ENCODE results near the gene ZBTB7B.
"Not testable (repeated sequence)": the region's sequence is repeated elsewhere in the genome, so short reads cannot be mapped to it uniquely, and the experiment has no call there.

ZBTB7B gene

GRCh38 chr1:154968731-154969130, 33.9 kb upstream of the ZBTB7B start:
- DNase-seq (ENCODE audit: low spot score): no peak

GRCh38 chr1:154969246-154969645, 33.4 kb upstream of the ZBTB7B start:
- DNase-seq (ENCODE audit: low spot score): no peak

DNA sequence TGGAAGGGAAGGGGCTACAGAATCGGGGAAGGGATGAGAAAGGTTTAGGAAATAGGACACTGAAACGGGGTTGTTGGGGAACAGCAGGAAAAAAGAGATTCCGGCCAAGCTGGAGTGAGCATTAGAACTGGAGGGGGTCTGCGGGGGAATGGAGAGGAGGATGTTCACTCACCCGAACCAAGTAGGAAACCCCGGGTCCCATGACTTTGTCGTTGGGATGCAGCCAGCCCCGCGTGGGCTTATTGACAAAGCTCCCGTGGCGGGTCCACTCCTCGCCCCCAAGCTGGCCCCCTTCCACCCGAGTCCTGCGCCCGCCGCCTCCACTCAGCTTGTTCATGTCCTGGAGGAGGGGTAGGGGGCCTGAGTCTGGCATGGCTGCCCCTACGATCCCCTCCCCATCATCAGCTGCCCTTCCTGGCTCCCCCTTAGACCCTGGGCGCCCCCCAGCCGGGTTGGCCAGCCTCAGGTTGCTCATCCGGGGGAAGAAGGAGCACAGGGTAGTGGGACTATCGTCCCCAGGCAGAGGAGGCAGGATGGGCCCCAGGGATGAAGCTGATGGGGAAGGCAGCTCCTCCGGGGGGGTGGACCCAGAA, 32.6 kb upstream of the ZBTB7B start:
- DNase-seq (ENCODE audit: low spot score): no peak

DNA sequence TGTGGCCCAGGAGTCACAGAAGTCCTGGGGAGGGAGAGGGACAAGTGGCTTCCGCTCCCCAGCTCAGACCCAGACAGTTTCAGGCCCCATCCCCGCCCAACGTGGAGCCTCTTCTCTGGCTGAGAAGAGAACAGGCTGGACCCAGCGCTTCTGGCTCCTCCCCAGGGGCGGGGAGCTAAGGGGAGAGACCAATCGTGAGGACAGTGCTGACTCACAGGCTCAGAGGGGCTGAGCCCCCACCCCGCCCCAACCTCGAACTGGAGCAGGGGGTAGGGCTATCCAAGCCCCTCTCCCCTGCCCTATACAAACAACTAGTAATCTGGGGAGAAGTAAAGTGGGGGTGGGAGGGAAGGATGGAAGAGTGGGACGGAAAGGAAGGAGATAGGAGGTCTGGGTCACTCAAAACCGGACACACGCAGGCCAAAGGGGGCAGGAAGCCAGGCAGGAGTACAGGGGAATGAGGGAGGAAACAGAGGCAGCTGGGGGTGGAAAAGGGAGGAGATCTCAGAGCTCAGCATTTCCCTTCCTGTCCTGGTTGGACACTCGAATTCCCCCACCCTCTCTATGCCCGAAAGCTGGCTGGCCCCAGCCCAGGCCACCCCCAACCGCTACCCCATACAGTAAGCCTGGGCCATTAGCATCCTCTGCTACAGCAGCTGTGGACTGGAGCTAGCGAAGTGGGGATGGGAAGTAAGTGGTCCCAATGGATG, 31.8 kb upstream of the ZBTB7B start, which contains the start of gene SHC1:
SHC1 (minus strand) TSS at position 117 of the 710 bp plus-strand sequence. CDS start 221 bp downstream, outside the sequence.
- peak; percentile 96 for DNase-seq (ENCODE audit: low spot score)

DNA sequence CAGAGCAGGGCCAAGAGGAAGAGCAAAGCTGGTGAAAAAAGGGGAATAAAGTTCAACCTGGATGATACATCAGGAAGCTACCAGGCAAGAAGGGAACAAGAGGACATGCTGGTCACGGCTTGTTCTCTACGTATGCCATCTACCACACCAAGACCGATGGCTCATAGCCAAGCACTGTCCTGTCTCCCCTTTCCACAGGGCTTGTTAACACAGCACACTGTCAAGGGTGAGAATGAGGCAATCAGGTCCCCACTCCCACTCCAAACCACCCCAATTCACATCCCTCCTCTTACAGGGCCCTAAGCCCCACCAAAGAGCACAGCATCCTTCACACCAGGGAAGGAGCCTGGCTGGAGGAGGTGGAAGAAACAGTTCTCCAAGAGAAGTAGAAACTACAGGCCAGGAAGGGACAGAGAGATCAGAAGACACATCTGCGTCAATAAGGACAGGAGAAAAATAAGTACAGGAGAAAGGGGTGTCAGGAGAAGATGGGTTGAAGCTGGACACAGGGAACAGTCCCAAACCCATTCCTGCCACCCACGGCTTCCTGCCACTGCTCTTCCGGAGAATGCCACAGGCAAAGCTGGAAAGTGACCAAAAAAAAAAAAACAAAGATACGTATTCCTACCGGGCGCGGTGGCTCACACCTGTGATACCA, 31.1 kb upstream of the ZBTB7B start:
- no peak for DNase-seq (ENCODE audit: low spot score)

GRCh38 chr1:154972213-154972516, 30.4 kb upstream of the ZBTB7B start:
- DNase-seq (ENCODE audit: low spot score): no peak

GRCh38 chr1:154972517-154973343, 29.9 kb upstream of the ZBTB7B start:
- peak; percentile 87 for DNase-seq (ENCODE audit: low spot score)

DNA sequence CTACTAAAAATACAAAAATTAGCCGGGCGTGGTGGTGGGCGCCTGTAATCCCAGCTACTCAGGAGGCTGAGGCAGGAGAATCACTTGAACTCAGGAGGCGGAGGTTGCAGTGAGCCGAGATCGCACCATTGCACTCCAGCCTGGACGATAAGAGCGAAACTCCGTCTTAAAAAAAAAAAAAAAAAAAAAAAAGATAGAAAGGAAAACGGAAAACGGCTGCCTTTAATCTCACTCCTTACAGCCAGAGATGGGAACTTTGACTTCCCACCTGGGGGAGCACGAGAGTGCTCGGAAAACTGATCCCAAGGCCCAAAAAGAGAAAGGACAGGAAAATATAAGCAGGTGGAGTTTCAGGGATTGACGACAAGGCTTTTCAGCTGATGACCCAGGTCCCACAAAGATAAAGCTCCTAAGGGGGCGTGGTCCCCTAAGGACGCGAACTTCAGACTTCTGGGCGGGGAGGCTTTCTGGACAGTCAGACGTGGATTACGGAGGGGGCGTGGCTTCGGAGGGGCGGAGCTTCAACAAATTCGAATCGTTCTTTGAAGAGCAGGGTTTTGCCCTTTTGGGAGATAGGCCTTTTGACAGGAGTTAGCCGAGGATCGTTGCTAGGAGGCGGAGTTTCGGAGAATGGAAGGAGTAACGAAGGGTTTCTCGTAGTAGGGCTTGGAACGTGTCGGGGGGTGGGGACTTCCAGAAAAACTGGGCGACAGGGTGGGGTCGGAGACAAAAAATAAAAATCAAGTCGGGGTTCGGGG, 29.1 kb upstream of the ZBTB7B start:
- peak; percentile 87 for DNase-seq (ENCODE audit: low spot score)

GRCh38 chr1:154974102-154974807, 28.3 kb upstream of the ZBTB7B start, which contains the start of gene CKS1B:
TSS of gene CKS1B (plus strand) at chr1:154974681. CDS start at chr1:154974746, 65 bp downstream.
- DNase-seq (ENCODE audit: low spot score): peak; percentile 98

DNA sequence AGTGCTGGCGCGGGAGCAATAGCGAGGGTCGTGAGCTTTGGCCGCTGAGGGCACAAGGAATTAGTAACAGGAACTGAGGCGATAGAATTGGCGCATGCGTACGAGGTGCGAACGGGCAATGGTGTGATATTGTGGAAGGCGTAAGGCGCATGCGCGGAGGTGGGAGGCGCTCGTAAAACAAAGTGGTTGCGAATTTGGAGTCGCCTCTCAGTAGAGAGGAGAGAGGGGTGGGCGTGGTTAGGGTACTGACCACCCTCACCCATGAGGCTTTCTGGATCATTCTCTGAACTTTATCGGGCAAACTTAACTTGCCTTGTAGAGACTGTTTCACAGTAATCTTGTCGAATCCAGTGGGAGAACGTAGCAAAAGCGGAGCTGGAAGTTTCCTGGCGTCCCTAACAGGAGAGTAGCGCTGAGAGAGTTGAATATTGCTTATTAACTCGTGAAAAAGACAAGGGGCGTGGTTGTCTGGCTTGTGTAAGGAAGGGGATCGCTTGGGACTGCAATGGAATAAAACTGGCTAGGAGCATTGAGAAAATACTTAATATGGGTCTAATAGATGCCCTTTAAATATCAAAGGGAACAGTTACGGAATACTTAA, 27.7 kb upstream of the ZBTB7B start:
- DNase-seq (ENCODE audit: low spot score): peak; percentile 92

DNA sequence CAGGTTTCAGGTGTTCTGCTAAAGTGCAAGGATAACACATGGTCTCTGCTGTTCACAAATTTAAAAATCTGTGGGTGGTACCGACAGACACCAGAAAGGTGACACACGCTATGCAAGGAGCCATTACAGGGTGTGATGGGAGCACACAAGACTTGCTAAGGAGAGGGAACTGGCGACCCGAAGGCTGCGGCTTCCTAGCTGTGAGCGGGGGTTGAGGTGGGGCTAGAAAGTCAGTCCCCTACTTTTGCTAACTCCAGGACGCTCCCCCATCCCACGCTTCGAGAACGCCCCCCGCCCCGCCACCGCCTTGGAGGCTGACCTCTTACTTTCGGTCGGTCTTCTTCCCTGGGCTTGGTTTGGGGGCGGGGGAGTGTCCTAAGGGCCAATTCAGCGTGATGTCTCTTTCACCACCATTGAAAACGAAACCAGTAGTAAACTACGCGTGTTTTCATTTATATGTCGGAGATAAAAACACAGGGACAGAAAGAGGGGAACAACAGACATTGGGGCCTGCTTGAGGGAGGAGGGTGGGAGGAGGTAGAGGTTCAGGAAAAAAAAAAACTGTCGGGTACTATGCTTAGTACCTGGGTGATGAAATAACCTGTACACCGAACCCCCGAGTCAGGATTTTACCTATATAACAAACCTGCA, 27.1 kb upstream of the ZBTB7B start:
- no peak for DNase-seq (ENCODE audit: low spot score)

- not testable (repeated sequence) for DNase-seq (ENCODE audit: low spot score)
These were observed 24.8 kb upstream of the ZBTB7B start for GRCh38 chr1:154977762-154978161.

- DNase-seq (ENCODE audit: low spot score): no peak
These were observed 24.2 kb upstream of the ZBTB7B start for GRCh38 chr1:154978360-154978759.

DNA sequence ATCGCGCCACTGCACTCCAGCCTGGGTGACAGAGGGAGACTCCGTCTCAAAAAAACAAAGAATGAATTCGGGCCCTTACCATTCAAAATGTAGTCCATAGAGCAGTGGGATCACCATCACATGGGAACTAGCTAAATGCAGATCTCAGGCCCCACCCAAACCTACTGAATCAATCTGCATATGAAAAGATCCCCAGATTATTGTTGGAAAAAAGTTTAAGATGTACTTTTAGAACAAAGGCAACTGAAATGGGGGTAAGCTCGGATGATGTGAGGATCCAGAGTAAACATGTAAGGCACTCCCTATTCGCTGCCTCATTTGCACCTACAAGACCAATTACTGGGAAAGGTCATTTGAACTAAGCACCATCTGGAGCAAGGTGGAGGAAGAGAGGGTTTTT, 20.3 kb upstream of the ZBTB7B start:
- DNase-seq (ENCODE audit: low spot score): no peak

- peak; percentile 99 for DNase-seq (ENCODE audit: low spot score)
These were observed 19.5 kb upstream of the ZBTB7B start, which contains the start of gene FLAD1 for GRCh38 chr1:154982897-154983648. TSS of gene FLAD1 (plus strand) at chr1:154983344. CDS start at chr1:154983695, 351 bp downstream.

DNA sequence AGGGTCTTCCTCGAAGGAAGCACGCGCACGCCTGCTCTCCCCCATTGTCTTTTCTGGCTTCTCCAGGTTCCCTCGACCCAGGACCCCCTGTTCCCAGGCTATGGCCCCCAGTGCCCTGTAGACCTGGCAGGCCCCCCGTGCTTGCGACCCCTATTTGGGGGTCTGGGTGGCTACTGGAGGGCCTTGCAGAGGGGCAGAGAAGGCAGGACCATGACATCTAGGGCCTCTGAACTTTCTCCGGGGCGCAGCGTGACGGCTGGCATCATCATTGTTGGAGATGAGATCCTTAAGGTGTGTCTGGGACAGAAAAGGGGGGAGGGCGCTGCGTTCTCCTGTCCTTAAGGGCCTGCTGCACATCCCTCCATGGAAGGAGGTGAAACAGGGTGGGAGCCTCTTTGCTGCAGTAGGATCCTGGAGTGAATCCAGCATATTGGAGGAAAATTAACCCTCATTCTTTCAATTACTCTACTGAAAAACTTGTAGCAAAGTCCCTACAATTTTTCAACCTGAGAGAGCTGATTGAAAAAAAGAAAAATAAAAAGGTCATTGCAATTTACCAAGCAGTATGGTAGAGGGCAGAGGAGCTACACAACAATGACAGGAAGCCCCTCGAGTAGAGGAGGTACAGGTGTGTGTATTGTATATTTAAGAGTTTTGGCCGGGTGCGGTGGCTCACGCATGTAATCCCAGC, 18.7 kb upstream of the ZBTB7B start:
- DNase-seq (ENCODE audit: low spot score): no peak

GRCh38 chr1:154986736-154987135, 15.9 kb upstream of the ZBTB7B start:
- DNase-seq (ENCODE audit: low spot score): not testable (repeated sequence)

DNA sequence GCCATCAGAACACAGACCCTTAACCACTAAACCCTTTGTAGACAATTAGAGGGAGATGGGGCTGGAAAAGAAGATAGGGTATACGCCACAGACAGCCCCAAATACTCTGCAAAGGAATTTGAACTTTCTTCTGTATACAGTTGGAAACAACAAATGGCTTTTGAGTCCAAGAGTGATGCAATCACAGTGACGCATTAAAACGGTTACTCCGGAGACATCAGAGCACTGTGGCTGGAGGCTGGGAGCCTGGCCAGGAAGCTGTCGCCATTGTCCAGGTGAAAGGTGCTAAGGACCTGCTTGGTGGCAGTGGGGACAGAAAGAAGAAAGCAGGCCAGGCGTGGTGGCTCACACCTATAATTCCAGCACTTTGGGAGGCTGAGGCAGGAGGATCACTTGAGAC, 15.3 kb upstream of the ZBTB7B start:
- DNase-seq (ENCODE audit: low spot score): no peak

Data from AG08395 (cell line).